ENCODE data around the gene NOG.

- TF ChIP-seq CTCF (IDR thresholded peaks at IDR 0.05): peak; percentile 99
- no peak for TF ChIP-seq TCF7L2 (IDR thresholded peaks at IDR 0.05; ENCODE audit: low read depth, low read length)
- TF ChIP-seq REST (IDR thresholded peaks at IDR 0.05; ENCODE audit: insufficient read depth in 1 of 2, low read depth in 2 of 2, low read length in 1 of 2): no peak
Observed at GRCh38 chr17:56592487-56593085, 913 bp upstream of the NOG start.

Data from Panc1 (cell line).